ENCODE measurements around the gene AURKB.

AURKB gene

GRCh38 chr17:8156246-8156992, 54.0 kb downstream of the AURKB start:
- Histone ChIP-seq H3K9me3 (no peaks in the 10 kb centered on the region), H4K20me1 (peaks cover 22% of the 10 kb centered on the region), H3K36me3 (peaks cover 21% of the 10 kb centered on the region), H3K9ac (peak overlapping the region; percentile 79), H3K4me3 (peak overlapping the region; percentile 63), H3K27ac (peak overlapping the region; percentile 79), H3K4me1 (peaks cover 73% of the 10 kb centered on the region), H3K4me2 (peak overlapping the region; percentile 98), H3K27me3 (no peaks in the 10 kb centered on the region)
- TF ChIP-seq Cebpa-rat (IDR thresholded peaks at IDR 0.05), result no peak

- H3K27me3 ChIP-seq, result no peaks in the 10 kb centered on the region
- H3K9ac ChIP-seq, result peak overlapping the region; percentile 71
- H3K4me3 ChIP-seq, result peak overlapping the region; percentile 63
- H3K4me1 ChIP-seq, result peaks cover 69% of the 10 kb centered on the region
- H4K20me1 ChIP-seq, result peaks cover 20% of the 10 kb centered on the region
- no peak for TF ChIP-seq Cebpa-rat (IDR thresholded peaks at IDR 0.05)
- H3K4me2 ChIP-seq, result peak overlapping the region; percentile 98
- H3K9me3 ChIP-seq, result no peaks in the 10 kb centered on the region
- peaks cover 16% of the 10 kb centered on the region for H3K36me3 ChIP-seq
- peak overlapping the region; percentile 53 for H3K27ac ChIP-seq
Measured at GRCh38 chr17:8155996-8156245, 54.5 kb downstream of the AURKB start.

GRCh38 chr17:8155231-8155995, 55.0 kb downstream of the AURKB start:
- no peaks in the 10 kb centered on the region for H3K27me3 ChIP-seq

More at GRCh38 chr17:8155231-8155995, 55.0 kb downstream of the AURKB start:
- Histone ChIP-seq H4K20me1 (peaks cover 21% of the 10 kb centered on the region), H3K4me3 (peak overlapping the region; percentile 63), H3K9ac (peak overlapping the region; percentile 71), H3K4me1 (peaks cover 69% of the 10 kb centered on the region), H3K27ac (peak overlapping the region; percentile 53), H3K4me2 (peak overlapping the region; percentile 98), H3K9me3 (no peaks in the 10 kb centered on the region), H3K36me3 (peaks cover 14% of the 10 kb centered on the region)
- no peak for TF ChIP-seq Cebpa-rat (IDR thresholded peaks at IDR 0.05)
